ENCODE measurements around the gene COL18A1. TPM values are rescaled to one million over a fixed set of nuclear protein-coding genes. Genes with fewer than 3 reads are reported as not detected.

COL18A1 gene
- total and polyA plus RNA-seq, 2 donors (not counting 1 experiment from before 2014, with no cell fraction given), result 15.6 to 24.7 TPM

- 95% methylated on average over 25 of the region's 25 CpGs for WGBS (ENCODE audit: insufficient coverage)
Observed at GRCh38 chr21:45365186-45365607, 39.8 kb upstream of the COL18A1 start.

GRCh38 chr21:45365608-45366241 lies 39.2 kb upstream of the COL18A1 start:
- Histone ChIP-seq H3K79me2 (ENCODE audit: control insufficient read depth, insufficient read depth, low read length) (no peaks in the 10 kb centered on the region), H3K9me3 (ENCODE audit: control extremely low read depth in 1 of 3, control insufficient read depth in 2 of 3, insufficient read depth in 1 of 3, low read length in 2 of 3) (no peaks in the 10 kb centered on the region), H3K4me3 (ENCODE audit: control extremely low read depth in 1 of 5, extremely low read depth in 1 of 5, insufficient read depth in 1 of 5, low read depth in 2 of 5, low read length in 4 of 5) (no peak overlapping the region), H3K27ac (ENCODE audit: low read length in 2 of 2) (no peak overlapping the region), H3K4me2 (replicated peaks; ENCODE audit: low read depth, low read length, poor library complexity, severe bottlenecking) (no peak overlapping the region), H3K27me3 (replicated peaks in 1 of 4; ENCODE audit: control extremely low read depth in 1 of 4, control insufficient read depth in 3 of 4, insufficient read depth in 4 of 4, low read length in 3 of 4) (no peaks in the 10 kb centered on the region), H3K9ac (ENCODE audit: low read length) (no peak overlapping the region), H4K20me1 (ENCODE audit: control insufficient read depth, insufficient read depth, low read length, poor library complexity, severe bottlenecking) (no peaks in the 10 kb centered on the region), H2AFZ (ENCODE audit: insufficient read depth, low read depth, low read length, poor library complexity, severe bottlenecking) (no peak overlapping the region), H3K4me1 (ENCODE audit: control insufficient read depth in 2 of 2, insufficient read depth in 2 of 2, low read length in 2 of 2) (no peaks in the 10 kb centered on the region), H3K36me3 (replicated peaks in 1 of 2; ENCODE audit: control extremely low read depth in 1 of 2, control insufficient read depth in 1 of 2, extremely low read depth in 1 of 2, insufficient read depth in 2 of 2, low read length in 1 of 2) (no peaks in the 10 kb centered on the region)
- Mint-ChIP-seq H3K4me1 (peaks cover 10% of the 10 kb centered on the region), H3K27ac (no peak overlapping the region), H3K9me3 (ENCODE audit: insufficient read depth) (no peaks in the 10 kb centered on the region), H3K27me3 (peaks cover 4% of the 10 kb centered on the region), H3K4me3 (no peak overlapping the region)
- TF ChIP-seq CTCF (IDR thresholded peaks at IDR 0.05) (no peak), EZH2 (IDR thresholded peaks at IDR 0.05; ENCODE audit: borderline replicate concordance, insufficient read depth, low read depth, low read length, poor library complexity, severe bottlenecking) (no peak)
- 93% methylated on average over 22 of the region's 26 CpGs for WGBS (ENCODE audit: insufficient coverage)
- ATAC-seq (ENCODE audit: low read depth), result no peak
- no peak for DNase-seq
- intact Hi-C loops (cut with micrococcal nuclease), result no loop called here
- ChIA-PET CTCF (no interaction called here), POLR2A (no interaction called here)

More at GRCh38 chr21:45365186-45365607, 39.8 kb upstream of the COL18A1 start:
- H3K4me3 ChIP-seq (ENCODE audit: control extremely low read depth in 1 of 5, extremely low read depth in 1 of 5, insufficient read depth in 1 of 5, low read depth in 2 of 5, low read length in 4 of 5), result no peak overlapping the region
- Mint-ChIP-seq H3K4me3 (no peak overlapping the region), H3K27me3 (peaks cover 4% of the 10 kb centered on the region), H3K9me3 (ENCODE audit: insufficient read depth) (no peaks in the 10 kb centered on the region), H3K27ac (no peak overlapping the region), H3K4me1 (peaks cover 6% of the 10 kb centered on the region)
- no peaks in the 10 kb centered on the region for H3K79me2 ChIP-seq (ENCODE audit: control insufficient read depth, insufficient read depth, low read length)
- no peaks in the 10 kb centered on the region for H3K27me3 ChIP-seq (replicated peaks in 1 of 4; ENCODE audit: control extremely low read depth in 1 of 4, control insufficient read depth in 3 of 4, insufficient read depth in 4 of 4, low read length in 3 of 4)
- CTCF ChIA-PET, result no interaction called here
- intact Hi-C loops (cut with micrococcal nuclease), result no loop called here
- H3K9me3 ChIP-seq (ENCODE audit: control extremely low read depth in 1 of 3, control insufficient read depth in 2 of 3, insufficient read depth in 1 of 3, low read length in 2 of 3), result no peaks in the 10 kb centered on the region
- TF ChIP-seq CTCF (IDR thresholded peaks at IDR 0.05), result no peak
- POLR2A ChIA-PET, result no interaction called here
- no peak overlapping the region for H3K4me2 ChIP-seq (replicated peaks; ENCODE audit: low read depth, low read length, poor library complexity, severe bottlenecking)
- H4K20me1 ChIP-seq (ENCODE audit: control insufficient read depth, insufficient read depth, low read length, poor library complexity, severe bottlenecking), result no peaks in the 10 kb centered on the region
- no peak overlapping the region for H3K9ac ChIP-seq (ENCODE audit: low read length)
- H2AFZ ChIP-seq (ENCODE audit: insufficient read depth, low read depth, low read length, poor library complexity, severe bottlenecking), result no peak overlapping the region
- no peak overlapping the region for H3K27ac ChIP-seq (ENCODE audit: low read length in 2 of 2)
- no peaks in the 10 kb centered on the region for H3K4me1 ChIP-seq (ENCODE audit: control insufficient read depth in 2 of 2, insufficient read depth in 2 of 2, low read length in 2 of 2)
- H3K36me3 ChIP-seq (replicated peaks in 1 of 2; ENCODE audit: control extremely low read depth in 1 of 2, control insufficient read depth in 1 of 2, extremely low read depth in 1 of 2, insufficient read depth in 2 of 2, low read length in 1 of 2), result no peaks in the 10 kb centered on the region
- DNase-seq, result no peak
- ATAC-seq (ENCODE audit: low read depth), result no peak
